Raji (cell line): ENCODE results near the gene PLEKHG1.

Experiments
- POLR2A ChIP-seq: IDR thresholded peaks from 2 replicates; pipeline ENCODE4 v1.6.1; 2011; ENCODE audit warnings: low read depth, low read length, control low read depth; ENCODE audit not compliant: insufficient read depth

PLEKHG1 gene

GRCh38 chr6:150622941-150623874 lies 23.5 kb downstream of the PLEKHG1 start:
- peak; percentile 69 for TF ChIP-seq POLR2A

DNA sequence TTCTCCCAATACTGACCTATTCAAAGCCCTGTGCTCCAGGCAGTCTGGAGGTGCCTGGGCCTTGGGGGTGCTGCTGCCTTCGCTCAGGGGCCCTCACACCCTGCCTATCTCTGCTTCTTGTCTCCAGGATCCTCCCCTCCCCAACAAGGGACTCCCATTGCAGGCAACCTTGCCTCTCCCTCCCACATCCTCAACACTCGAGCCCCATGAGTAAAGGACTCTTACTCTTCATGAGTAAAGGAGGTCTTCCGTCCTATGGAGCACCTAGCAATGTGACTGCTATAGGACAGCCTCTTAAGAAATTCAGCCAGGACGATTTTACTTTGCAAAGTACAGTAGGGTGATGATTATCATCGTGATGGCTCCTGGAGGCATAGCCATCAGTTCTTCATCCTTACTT lies 24.5 kb downstream of the PLEKHG1 start:
- TF ChIP-seq POLR2A, result no peak

GRCh38 chr6:150625927-150626326 lies 26.2 kb downstream of the PLEKHG1 start:
- TF ChIP-seq POLR2A, result no peak

DNA sequence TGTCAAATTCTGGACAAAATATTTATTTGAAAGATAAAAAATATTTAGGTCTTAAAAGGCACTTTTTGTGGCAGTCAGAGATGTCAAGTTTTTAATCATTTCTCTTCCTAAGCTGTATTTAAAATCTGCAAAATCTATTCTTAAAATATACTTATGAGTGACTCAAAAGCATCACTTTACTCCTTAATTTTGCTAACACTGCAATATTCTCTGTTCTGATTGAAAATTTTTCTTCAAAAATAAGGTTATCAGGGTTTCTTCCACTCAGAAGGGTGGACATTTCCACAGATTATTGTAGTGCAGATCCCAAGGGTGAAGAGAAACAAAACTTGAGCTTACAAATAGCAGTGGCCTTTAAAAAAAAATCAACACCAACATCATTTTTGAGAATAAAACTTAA lies 27.5 kb downstream of the PLEKHG1 start:
- no peak for TF ChIP-seq POLR2A

DNA sequence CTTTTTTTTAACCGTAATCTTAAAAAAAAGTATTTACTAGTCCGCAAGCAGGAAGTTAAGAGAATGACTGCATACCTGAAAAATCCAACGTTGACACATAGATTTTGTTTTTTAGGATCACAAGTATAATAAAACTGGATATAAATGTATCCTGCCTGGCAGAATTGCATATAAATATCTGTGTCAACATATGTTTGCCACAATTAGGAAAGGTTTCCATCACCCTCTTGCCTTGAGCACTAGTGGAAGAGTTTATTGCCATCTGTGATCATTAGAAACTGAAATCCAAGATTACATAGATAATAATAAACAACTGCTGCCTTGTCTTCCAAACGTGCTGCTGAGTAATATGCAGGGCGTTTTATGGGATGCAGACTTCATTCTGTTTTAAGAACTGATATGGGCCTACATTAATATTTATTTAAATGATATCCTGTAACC lies 27.9 kb downstream of the PLEKHG1 start:
- TF ChIP-seq POLR2A, result no peak

DNA sequence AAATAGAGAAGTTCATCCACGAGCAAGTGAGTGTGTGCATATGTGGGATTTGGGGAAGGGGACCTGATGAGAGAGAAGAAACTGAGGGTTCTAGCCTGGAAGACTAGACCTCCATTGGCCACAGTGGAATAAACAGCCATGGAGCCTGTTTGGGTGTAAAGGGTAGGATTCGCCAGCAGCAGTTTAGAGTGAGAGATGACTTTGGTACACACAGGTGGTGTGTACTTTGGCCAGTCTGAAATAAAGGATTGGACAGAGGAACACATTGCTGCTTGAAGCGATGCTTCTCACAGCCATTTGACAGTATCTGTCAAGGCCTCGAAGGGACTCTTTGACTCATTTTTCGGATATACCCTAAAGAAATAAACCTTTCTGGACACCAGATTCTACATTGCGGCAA lies 29.2 kb downstream of the PLEKHG1 start:
- no peak for TF ChIP-seq POLR2A

DNA sequence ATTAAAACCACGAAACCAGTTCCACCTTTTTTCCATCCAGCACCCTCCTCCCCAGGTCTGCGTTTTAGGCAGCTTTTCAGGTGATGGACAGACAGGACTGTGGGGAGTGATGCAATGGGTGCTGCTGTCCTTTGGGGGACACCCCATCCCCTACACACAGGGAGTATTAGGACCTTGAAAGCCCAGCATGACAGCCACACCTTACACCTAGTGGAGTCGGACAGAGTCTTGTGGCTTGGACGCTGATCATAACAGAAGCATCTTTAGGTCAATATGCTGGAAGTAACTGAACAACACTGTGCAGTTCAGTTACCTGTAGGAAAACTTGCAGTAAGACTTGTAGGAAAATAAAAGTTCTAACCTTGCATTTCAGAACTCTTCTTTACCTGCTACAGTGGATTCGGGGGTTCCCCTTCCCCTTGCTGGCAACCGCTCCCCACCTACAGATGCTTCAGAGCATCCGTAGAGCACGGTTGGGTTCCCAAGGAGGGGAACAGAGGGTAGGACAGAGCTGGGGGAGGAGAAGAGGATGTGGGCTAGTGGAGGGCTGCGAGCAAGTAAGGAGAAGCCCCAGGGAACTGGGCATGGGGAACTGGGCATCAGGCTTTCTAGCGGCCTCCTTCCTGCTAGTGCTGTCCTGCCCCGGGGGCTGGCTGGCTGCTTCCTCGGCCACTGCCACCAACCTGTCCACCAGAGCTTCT lies 31.7 kb downstream of the PLEKHG1 start:
- TF ChIP-seq POLR2A, result no peak

DNA sequence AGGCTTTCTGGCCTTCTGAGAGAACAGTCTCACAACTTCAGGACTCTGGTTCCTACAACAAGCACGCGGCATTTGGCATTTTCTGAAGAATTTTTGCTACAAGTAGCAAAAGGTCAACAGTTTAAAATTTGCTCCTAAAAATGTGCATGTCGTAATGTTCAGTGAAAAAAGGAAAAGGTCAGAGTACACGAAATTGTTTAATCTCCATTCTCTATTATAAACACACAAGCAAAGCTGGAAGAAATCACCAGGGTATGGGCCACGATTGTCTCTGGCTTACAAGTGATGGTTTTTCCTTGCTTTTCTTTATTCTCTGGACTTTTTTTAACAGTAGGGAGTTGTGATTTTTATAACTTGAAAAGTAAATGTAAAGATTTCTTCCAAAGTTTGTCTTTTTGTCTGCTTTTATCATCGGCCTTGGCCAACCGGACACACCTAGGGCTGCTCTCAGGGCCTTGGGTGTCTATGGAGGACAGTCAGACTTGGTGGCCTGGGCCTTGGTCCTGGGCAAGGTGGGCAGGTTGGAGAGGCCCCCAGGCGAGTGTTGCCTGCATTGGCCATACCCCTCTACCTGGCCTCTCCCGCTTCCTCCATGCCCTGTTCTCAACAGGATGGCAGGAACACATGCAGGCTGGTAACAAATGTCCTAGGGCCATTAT lies 32.4 kb downstream of the PLEKHG1 start:
- no peak for TF ChIP-seq POLR2A

GRCh38 chr6:150632785-150633485 lies 33.2 kb downstream of the PLEKHG1 start:
- TF ChIP-seq POLR2A, result no peak

DNA sequence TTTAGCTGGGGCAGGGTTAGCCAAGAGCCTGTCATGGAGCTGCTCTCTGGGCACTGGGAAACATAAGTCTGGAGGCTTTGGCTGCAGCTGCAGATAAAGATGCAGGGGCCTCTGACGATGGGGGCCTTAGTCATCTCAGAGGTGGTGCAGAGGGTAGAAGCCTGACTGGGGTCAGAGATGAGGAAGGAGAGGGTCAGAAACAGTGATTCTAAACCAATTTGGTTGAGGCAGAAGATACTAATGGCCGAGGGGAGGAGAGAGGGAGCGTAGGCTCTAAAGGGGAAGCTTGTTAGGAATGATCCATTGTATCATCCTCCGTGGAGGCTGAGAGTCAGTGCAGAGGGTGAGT lies 33.8 kb downstream of the PLEKHG1 start:
- TF ChIP-seq POLR2A, result 0 out of 2 replicates have a peak, but pooled peaks have one; percentile 7

DNA sequence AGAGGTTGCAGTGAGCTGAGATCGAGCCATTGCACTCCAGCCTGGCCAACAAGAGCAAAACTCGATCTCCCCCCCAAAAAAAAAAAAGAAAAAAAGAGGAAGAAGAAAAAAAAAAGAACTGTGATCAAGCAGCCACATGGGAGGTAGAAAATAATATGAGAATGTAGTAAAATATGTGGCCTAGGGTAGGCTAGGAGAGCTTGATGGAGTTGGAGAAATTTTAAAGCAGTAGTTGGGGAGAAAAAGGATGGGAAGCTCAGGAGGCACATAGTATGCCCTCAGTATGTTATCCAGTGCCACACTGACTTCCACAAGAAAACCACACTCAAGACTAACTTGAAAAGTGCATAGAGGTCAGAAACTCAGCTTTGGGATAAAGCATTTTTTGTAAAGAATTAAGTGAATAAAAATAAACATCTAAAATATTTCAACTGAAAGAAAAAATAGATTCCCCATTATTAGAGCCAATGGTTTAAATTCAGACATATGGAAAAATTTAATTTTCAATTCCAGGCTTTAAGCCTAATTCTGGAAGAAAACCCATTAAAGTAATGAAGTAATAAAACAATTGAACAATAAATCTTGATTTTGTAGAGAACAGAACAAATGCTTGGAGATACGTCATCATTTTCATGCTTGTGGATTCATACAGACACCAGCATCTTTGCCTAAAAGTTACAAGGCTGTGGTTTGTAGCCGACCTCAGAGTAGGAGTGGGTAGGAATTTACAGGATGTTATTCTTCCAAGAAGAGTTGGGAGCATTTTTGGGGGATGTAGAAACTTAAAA lies 34.7 kb downstream of the PLEKHG1 start:
- no peak for TF ChIP-seq POLR2A

GRCh38 chr6:150634964-150635292 lies 35.2 kb downstream of the PLEKHG1 start:
- TF ChIP-seq POLR2A, result peak; percentile 46; the same call in 1 of the 2 replicates

- no peak for TF ChIP-seq POLR2A
These were observed 36.3 kb downstream of the PLEKHG1 start for GRCh38 chr6:150635906-150636514.

DNA sequence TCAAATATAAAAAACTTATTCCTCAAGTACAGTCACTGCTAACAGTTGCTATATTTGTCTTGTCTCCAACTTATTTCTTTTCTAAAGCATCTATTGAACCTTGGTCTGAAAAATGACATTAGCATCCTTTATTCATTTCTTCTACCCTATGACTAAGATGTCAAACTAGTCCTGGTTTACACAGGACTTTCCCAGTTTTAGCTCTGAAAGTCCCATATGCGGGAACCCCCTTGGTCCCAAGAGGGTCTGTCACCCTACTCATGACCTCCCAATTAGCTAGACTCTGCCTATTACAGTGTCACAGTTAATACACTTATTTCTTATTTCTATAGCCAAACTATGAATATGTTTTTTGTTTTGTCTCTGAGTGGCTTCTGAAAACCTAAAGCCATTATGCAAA lies 37.1 kb downstream of the PLEKHG1 start:
- TF ChIP-seq POLR2A, result no peak
